Measurements from ENCODE around the gene MINDY2.
"Not testable (repeated sequence)": the region's sequence is repeated elsewhere in the genome, so short reads cannot be mapped to it uniquely, and the experiment has no call there.

MINDY2 gene

DNA sequence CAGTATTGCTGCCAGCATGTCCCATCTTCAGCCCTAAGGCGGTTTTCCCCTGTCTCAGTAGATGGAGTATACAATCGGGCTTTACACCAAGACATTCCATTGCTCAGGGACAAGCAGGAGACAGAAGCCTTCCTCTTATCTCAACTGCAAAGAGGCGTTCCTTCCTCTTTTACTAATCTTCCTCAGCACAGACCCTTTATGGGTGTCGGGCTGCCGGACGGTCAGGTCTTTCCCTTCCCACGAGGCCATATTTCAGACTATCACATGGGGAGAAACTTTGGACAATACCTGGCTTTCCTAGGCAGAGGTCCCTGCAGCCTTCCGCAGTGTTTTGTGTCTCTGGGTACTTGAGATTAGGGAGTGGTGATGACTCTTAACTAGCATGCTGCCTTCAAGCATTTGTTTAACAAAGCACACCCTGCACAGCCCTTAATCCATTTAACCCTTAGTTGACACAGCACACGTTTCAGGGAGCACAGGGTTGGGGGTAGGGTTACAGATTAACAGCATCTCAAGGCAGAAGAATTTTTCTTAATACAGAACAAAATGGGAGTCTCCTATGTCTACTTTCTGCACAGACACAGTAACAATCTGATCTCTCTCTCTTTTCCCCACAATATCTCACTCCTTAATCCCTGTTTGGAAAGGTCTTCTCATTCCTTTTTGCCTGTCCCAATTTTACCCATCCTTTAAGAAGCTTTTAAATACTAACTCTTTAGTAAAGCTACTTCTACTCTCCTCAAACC, 62.8 kb downstream of the MINDY2 start:
- DNase-seq, result not testable (repeated sequence)

GRCh38 chr15:58839485-58839884, 68.4 kb downstream of the MINDY2 start:
- peak; percentile 9 for DNase-seq

DNA sequence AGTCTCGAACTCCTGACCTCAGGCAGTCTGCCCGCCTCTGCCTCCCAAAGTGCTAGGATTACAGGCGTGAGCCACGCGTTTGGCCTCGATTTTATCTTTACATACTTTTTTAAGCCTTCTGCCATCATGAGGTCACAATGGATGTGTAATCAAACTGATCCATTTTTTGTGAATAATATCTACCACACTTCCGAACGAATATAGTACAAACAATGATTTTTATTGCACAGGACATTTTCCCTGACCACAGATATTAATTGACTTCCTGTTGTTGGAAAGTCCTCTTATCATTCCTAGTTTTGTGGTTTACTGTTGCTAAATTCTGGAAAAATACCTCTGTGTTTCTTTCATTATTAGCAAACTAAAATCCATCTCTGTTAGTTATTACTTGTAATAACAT, 68.9 kb downstream of the MINDY2 start:
- DNase-seq, result peak; percentile 70

DNA sequence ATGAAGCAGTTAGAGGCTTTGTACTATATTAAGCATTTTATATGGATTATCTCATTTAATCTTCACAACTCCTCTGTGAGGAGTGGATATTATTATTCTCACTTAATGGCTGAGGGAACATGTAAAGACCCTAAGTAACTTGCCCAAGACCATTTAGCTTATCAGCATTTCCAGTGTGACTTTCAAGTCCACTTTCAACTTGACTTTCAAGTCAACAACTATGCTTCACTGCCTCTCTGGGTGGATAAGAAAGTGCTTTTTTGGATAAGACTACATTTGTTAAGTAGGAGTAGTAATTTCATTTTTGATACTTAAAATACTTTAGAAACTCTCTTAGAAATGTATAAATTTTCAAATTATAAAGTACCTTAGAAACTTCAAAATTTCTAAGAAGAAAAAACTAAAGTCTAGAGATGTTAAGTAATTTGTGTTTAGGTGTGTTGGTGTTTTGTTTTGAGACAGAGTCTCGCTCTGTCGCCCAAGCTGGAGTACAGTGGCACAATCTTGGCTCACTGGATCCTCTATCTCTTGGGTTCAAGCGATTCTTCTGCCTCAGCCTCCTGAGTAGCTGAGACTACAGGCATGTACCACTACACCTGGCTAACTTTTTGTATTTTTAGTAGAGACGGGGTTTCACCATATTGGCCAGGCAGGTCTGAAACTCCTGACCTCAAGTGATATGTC, 71.8 kb downstream of the MINDY2 start:
- DNase-seq, result no peak

DNA sequence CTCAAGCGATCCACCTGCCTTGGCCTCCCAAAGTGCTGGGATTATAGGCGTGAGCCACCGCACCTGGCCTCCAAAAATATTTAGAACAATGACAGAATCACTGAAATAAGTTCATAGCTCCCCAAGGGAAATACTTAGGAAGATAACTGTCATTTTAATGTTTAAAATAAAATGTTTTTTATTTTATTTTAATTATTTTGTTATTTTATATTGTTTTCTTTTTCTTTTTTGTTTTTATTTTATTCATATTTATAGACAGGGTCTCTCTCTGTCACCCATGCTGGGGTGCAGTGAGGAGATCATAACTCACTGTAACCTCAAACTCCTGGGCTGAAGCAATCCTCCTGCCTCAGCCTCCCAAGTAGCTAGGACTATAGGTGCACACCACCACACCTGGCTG, 80.1 kb downstream of the MINDY2 start:
- not testable (repeated sequence) for DNase-seq

DNA sequence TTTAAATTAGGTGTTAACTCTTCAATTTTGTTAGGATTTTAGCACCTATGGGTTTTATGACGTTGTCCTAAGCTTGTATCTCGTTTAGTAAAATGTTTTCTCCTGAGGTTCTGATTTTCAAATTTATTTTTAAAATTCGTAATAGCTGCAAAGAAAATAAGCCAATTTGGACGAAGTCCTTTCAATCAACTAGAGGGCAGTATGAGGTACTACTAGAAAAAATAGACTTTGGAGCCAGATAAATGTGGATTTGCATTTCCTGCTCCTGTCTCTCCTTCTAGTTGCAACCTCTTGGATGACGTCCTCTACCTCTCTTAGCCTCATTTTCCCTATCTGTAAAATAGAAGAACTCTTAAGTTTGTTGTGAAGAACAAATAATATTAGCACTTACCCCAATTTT, 81.2 kb downstream of the MINDY2 start:
- no peak for DNase-seq

DNA sequence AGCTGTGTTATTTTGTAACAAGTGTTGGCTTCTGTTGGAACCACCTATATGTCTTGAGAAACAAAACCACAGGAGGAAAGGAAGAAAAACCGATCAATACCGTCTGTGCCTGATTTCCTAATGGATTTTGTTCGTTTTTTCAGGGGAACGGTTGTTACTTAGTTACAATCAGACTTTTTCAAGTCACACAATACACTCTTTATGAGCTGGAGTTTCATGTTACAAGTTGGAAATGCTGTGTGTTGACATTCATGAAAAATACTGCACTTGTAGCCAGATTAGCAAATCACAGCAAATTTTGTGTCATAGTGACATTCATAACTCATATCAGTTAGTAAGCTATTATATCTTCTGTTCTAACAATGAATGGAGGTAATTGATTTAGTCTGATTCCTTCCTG, 83.5 kb downstream of the MINDY2 start:
- no peak for DNase-seq

- DNase-seq, result no peak
Measured at GRCh38 chr15:58856086-58856485, 85.0 kb downstream of the MINDY2 start.

GRCh38 chr15:58856621-58857020, 85.5 kb downstream of the MINDY2 start:
- DNase-seq, result not testable (repeated sequence)

GRCh38 chr15:58862326-58862725, 91.2 kb downstream of the MINDY2 start:
- no peak for DNase-seq

GRCh38 chr15:58864602-58865424, 93.7 kb downstream of the MINDY2 start:
- peak; percentile 51 for DNase-seq

- peak; percentile 57 for DNase-seq
Measured at GRCh38 chr15:58865425-58865880, 94.4 kb downstream of the MINDY2 start.

- no peak for DNase-seq
Measured at GRCh38 chr15:58867926-58868325, 96.8 kb downstream of the MINDY2 start.

DNA sequence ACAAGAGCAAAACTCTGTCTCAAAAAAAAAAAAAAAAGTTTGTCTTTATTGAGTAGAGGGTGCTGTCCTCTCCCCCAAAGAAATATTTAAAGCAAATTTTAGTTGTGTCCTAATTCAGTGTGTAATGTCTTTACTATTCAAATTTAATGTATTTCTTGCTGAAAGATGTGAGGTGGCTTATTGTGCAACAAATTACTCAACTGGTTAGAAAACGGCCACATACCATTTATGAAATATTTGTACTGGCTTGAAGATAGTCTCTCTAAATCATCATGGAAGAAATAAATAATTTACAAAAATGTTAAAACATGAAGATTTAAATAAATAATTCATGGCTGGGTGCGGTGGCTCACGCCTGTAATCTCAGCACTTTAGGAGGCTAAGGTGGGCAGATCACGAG, 99.3 kb downstream of the MINDY2 start:
- DNase-seq, result no peak

DNA sequence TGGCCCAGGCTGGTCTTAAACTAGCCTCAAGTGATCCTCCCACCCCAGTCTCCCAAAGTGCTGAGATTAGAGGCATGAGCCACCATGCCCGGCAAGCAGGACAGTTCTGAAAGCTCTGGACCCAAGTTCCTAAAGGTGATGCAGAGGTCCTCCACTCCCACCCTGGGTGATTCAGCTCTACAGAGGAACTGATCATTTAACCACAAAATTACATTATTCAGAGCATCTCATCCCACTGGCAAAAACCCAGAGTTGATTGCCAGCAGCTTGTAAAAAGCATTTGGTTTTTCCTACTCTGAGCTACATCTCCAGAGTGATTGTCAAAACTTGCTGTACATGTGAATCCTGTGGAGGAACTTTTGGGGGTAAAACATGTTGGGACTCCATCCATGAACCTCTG, 102.2 kb downstream of the MINDY2 start:
- DNase-seq, result peak; percentile 68

GRCh38 chr15:58875343-58875742, 104.2 kb downstream of the MINDY2 start:
- DNase-seq, result peak; percentile 59

DNA sequence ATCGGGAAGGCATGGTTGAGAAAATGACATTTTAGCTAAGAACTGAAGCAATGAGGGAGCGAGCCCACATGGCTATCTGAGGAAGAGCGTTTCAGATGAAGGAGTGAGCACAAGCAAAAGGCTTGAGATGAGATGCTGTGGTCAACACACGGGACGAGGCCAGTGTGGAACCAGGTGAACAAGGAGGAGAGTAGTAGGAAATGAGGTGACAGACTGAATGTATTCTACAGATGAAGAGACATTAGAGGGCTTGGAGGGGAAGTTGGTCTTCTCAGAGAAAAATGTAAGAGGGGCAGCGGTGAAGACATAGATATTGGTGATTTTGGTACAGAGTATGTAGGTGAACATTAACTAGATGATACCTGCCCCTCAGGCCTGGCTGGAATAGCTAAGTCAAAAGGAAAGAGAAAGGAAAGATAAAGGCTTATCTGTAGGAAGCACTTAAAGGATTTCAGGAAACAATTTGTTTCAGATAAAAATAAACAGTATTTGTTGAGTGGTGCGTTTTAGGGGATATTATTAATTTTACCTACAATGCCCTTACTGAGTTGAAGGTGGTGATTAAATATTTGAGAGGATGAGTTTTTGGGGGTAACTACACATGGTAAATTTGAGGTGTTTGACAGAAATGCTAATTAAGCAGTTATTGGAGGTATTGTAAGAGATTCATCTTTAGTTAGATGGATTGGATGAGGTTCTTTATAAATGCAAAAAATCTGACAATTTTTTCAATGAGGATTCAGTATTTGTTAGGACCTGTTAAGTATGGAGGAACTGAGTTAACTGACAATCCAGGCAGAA, 105.4 kb downstream of the MINDY2 start:
- no peak for DNase-seq

DNA sequence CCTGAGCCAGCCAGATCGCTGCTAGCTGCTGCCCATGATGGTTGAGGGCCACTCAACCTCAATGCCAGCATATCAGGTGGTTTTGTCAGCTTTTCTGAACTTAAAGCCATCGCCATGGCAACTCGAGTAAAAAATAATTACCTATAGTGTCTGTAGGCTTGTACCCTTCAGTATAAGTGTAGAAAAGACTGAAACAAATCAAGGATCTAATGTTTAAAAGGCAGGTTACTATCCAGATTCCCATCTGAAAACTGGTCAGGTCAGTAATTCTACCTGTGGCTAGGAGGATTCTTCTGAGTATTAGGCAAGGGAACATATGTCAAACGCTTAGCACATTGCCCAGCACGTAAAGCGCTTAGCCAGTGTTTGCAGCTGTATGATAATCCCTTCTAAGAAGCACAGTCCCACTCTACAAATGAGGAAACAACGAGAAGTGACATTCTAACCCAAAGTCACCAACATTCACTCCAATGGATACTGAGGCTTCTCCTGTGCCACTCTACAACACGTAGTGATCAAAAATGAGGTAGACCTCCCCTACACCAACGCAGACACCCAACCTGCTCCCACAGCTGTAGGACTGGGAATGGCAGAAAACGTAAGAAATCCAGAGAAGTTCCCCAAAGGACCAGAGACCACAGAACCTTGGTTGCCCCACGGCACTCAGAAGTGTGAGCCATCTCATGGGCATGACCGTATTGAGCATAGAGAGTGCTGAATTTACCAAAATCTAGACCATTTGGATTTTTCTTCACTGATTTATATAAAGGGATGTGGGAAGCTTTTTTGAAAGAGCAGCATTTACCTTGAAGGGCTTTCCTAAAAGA, 107.1 kb downstream of the MINDY2 start:
- no peak for DNase-seq

GRCh38 chr15:58880320-58880719, 109.2 kb downstream of the MINDY2 start:
- no peak for DNase-seq

- DNase-seq, result no peak
Measured at GRCh38 chr15:58882243-58882642, 111.1 kb downstream of the MINDY2 start.

DNA sequence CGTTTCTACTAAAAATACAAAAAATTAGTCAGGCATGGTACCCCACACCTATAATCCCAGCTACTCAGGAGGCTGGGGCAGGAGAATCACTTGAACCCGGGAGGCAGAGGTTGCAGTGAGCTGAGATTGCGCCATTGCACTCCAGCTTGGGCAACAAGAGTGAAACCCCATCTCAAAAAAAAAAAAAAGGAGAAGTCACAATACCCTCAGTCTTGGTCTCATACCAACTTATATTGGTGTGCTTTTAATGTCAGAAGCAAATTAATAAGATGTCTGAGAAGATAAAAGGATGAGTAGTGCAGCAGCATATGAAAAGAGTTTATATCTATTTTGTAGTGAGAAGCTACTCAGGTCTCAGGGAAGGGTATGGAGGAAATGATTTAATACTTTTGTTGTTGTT, 112.8 kb downstream of the MINDY2 start:
- not testable (repeated sequence) for DNase-seq

- no peak for DNase-seq
Measured at GRCh38 chr15:58886921-58887320, 115.8 kb downstream of the MINDY2 start.

All from NCI-H226 (cell line).